K562 (cell line): ENCODE measurements around the gene BRD7. TPM values are rescaled to one million over a fixed set of nuclear protein-coding genes. Genes with fewer than 3 reads are reported as not detected.

Experiments used
- ATAC-seq: fragments of 200-7000 bp; cut with Tn5 transposase; 3 replicates; pipeline ENCODE4 v1.9.1; 2020; ENCODE audit warnings: moderate library complexity
- BruUV-seq: library from RNA; stranded (reverse); fragments of 400-500 nt; replicated peaks from 2 replicates; lab custom pipeline; 2021; lab: Mats Ljungman, UMichigan
- CTCF ChIA-PET: fragments of 300-600 bp; formaldehyde crosslinking; extraction: SDS; loops from one replicate; lab custom pipeline; 2021; ENCODE audit warnings: low intra/inter-chr PET ratio; lab: Yijun Ruan, JAX
- POLR2A ChIA-PET: fragments of 300-600, 350-650 bp; sonication (Branson Sonifier 250); formaldehyde crosslinking; extraction: SDS; loops from one replicate; lab custom pipeline; 2021; ENCODE audit warnings: antibody characterized with exemption, inconsistent platforms; lab: Yijun Ruan, JAX
- DNase-seq, 4 experiments: peaks; one replicate each; pipeline versions ENCODE4 v3.0.0 to v3.0.0-alpha.2; 2011 to 2018; ENCODE audit warnings: low spot score in 3 of 4, mixed read lengths in 3 of 4; ENCODE audit errors: extremely low read depth in 1 of 4
- FAIRE-seq: peaks from 2 replicates; lab custom pipeline; 2011; peaks lifted over from hg19 to GRCh38; lab: Jason Lieb, UNC
- H2AFZ ChIP-seq: 2 replicates; pipeline ENCODE4 v1.6.0; 2011; ENCODE audit warnings: low read depth, low read length, control low read depth, inconsistent platforms
- H3K27ac ChIP-seq: fragments of 200-600 bp; 3 replicates; pipeline ENCODE4 v1.8.0; 2011; ENCODE audit warnings: low read depth, mild to moderate bottlenecking, control low read depth, inconsistent platforms, low read length, moderate library complexity, mixed read lengths; ENCODE audit errors: extremely low read depth
- H3K27me3 ChIP-seq, 2 experiments: fragments of 300-600 bp in 1 of 2; 2 replicates in 1 of 2; 3 replicates in 1 of 2; pipeline versions ENCODE4 v1.6.0 to v1.8.0; 2011; ENCODE audit warnings: inconsistent platforms in 2 of 2, low read length in 2 of 2, mild to moderate bottlenecking in 1 of 2, mixed read lengths in 1 of 2, moderate library complexity in 1 of 2; ENCODE audit not compliant: control insufficient read depth in 2 of 2, insufficient read depth in 2 of 2
- H3K36me3 ChIP-seq: fragments of 300-600 bp; 3 replicates; pipeline ENCODE4 v1.8.0; 2011; ENCODE audit warnings: mild to moderate bottlenecking, low read length, inconsistent platforms; ENCODE audit not compliant: control insufficient read depth, insufficient read depth
- H3K4me1 ChIP-seq, 2 experiments: fragments of 200-600 bp in 1 of 2; replicated peaks in 1 of 2; 2 replicates in 1 of 2; 3 replicates in 1 of 2; pipeline versions ENCODE4 v1.5.1 to v1.8.0; 2011; ENCODE audit warnings: inconsistent platforms in 2 of 2, low read length in 2 of 2, mild to moderate bottlenecking in 1 of 2, mixed read lengths in 1 of 2, moderate library complexity in 1 of 2; ENCODE audit not compliant: control insufficient read depth in 2 of 2, insufficient read depth in 2 of 2
- H3K4me2 ChIP-seq: 2 replicates; pipeline ENCODE4 v1.6.1; 2011; ENCODE audit warnings: low read length, control low read depth, inconsistent platforms, mixed read lengths; ENCODE audit not compliant: insufficient read depth
- H3K4me3 ChIP-seq: fragments of 200-600 bp; sonication (generic), shearing (Covaris generic); 2 replicates; pipeline ENCODE4 v1.5.1; 2016; ENCODE audit warnings: control low read depth, inconsistent platforms
- H3K79me2 ChIP-seq: fragments of 200-600 bp; 3 replicates; pipeline ENCODE4 v1.8.0; 2011; ENCODE audit warnings: low read length, inconsistent platforms; ENCODE audit not compliant: control insufficient read depth, insufficient read depth
- H3K9ac ChIP-seq, 2 experiments: 2 replicates each; pipeline versions ENCODE4 v1.6.0 to v1.6.1; 2011; ENCODE audit warnings: low read depth in 2 of 2, low read length in 2 of 2, control low read depth in 1 of 2, inconsistent platforms in 1 of 2, mild to moderate bottlenecking in 1 of 2, mixed read lengths in 1 of 2; ENCODE audit not compliant: insufficient read depth in 1 of 2
- H3K9me1 ChIP-seq: one replicate; pipeline ENCODE4 v1.6.0; 2011; ENCODE audit warnings: inconsistent platforms, mild to moderate bottlenecking, low read length, moderate library complexity; ENCODE audit not compliant: control insufficient read depth, insufficient read depth
- H3K9me3 ChIP-seq: replicated peaks from 2 replicates; pipeline ENCODE4 v1.5.1; 2011; ENCODE audit warnings: low read depth, low read length, inconsistent platforms; ENCODE audit not compliant: control insufficient read depth, insufficient read depth
- H4K20me1 ChIP-seq: replicated peaks from 2 replicates; pipeline ENCODE4 v1.6.1; 2011; ENCODE audit warnings: low read length, inconsistent platforms, mixed read lengths; ENCODE audit not compliant: control insufficient read depth, insufficient read depth
- ARNT ChIP-seq, 2 experiments: fragments of 450-650 bp; IDR thresholded peaks; 2 replicates each; pipeline ENCODE4 v1.6.1; 2016; ENCODE audit warnings: mild to moderate bottlenecking in 1 of 2
- HINFP ChIP-seq: fragments of 450-650 bp; conservative IDR thresholded peaks from 2 replicates; pipeline ENCODE4 v1.6.1; 2016; ENCODE audit warnings: missing genetic modification characterization, low read depth, mild to moderate bottlenecking, control low read depth, missing compliant biosample characterization
- MAFF ChIP-seq: IDR thresholded peaks from 2 replicates; pipeline ENCODE4 v1.6.1; 2012; ENCODE audit warnings: low read length, improper control_type of control experiment
- RBM39 ChIP-seq: fragments of 200-400 bp; formaldehyde crosslinking; optimal IDR thresholded peaks from 2 replicates; pipeline ENCODE3; 2018; ENCODE audit warnings: low read depth, low read length
- SMAD4 ChIP-seq: fragments of 250-450 bp; sonication (Bioruptor Pico); conservative IDR thresholded peaks from 2 replicates; pipeline ENCODE4 v1.8.0; 2021; ENCODE audit warnings: inconsistent platforms, mild to moderate bottlenecking, moderate library complexity
- YY1 ChIP-seq, 3 experiments: IDR thresholded peaks; 2 replicates each; pipeline ENCODE4 v1.6.1; 2011; ENCODE audit warnings: low read length in 2 of 3, mild to moderate bottlenecking in 2 of 3, moderate library complexity in 2 of 3, borderline replicate concordance in 1 of 3, control low read depth in 1 of 3, low read depth in 1 of 3; ENCODE audit not compliant: insufficient read depth in 3 of 3, insufficient replicate concordance in 2 of 3, control insufficient read depth in 1 of 3, insufficient read length in 1 of 3; ENCODE audit errors: extremely low read depth in 1 of 3
- ZSCAN29 ChIP-seq: fragments of 450-650 bp; IDR thresholded peaks from 2 replicates; pipeline ENCODE4 v1.6.1; 2017
- WGBS: fragments of 100-300 bp; shearing (Covaris generic); methylation state at CpG from one replicate; pipeline ENCODE4 v1.1.6; 2016; ENCODE audit warnings: low coverage, mixed read lengths; ENCODE audit not compliant: insufficient coverage; ENCODE audit errors: missing lambda C conversion rate; 5-methylcytosine and 5-hydroxymethylcytosine counted together
- in situ Hi-C: fragments of 300-500 bp; cut with MboI; formaldehyde crosslinking; loops from 4 replicates; pipeline ENCODE4 v1.15.0; 2018; ENCODE audit warnings: inconsistent platforms, mixed read lengths
- intact Hi-C: fragments of 100-400 bp; cut with micrococcal nuclease; formaldehyde crosslinking; loops from 2 replicates; pipeline ENCODE4 v1.14.2; 2022
- polyA plus RNA-seq, 8 experiments: library from polyadenylated mRNA; depleted of rRNA in 4 of 8; stranded (reverse) in 5 of 8; unstranded in 3 of 8; fragments of >200 nt; fragmentation: Nextera tagmentation in 2 of 8; fragmentation: Illumina TruSeq in 1 of 8; extraction: Ambion mirVana in 2 of 8; extraction: Trizol in 1 of 8; gene quantifications; 2 replicates each; pipeline versions ENCODE4 v1.2.1 to v1.2.3, GENCODE V29; 2011 to 2014; ENCODE audit warnings: inconsistent platforms in 1 of 8, missing spikeins in 1 of 8
- total RNA-seq, 7 experiments: library from RNA; depleted of rRNA in 6 of 7; stranded (reverse); fragments of >200 nt in 6 of 7; fragmentation: Illumina TruSeq in 2 of 7; extraction: Trizol in 2 of 7; gene quantifications; 2 replicates each; pipeline versions ENCODE4 v1.2.1 to v1.2.3, GENCODE V29; 2011 to 2021; ENCODE audit warnings: low replicate concordance in 1 of 7
- TF ChIP-seq, protein P1 (sequence below), 2 experiments: fragments of 450-650 bp; formaldehyde crosslinking in 1 of 2; IDR thresholded peaks; 2 replicates each; pipeline versions ENCODE4 v1.4.0 to v1.6.1; 2014 to 2020; ENCODE audit warnings: mild to moderate bottlenecking in 2 of 2, borderline replicate concordance in 1 of 2, low read depth in 1 of 2
- TF ChIP-seq, protein P2 (sequence below): fragments of 250-450 bp; sonication (Bioruptor Pico); IDR thresholded peaks from 2 replicates; pipeline ENCODE4 v1.4.0; 2020; ENCODE audit warnings: mild to moderate bottlenecking, moderate library complexity

BRD7 gene
- total and polyA plus RNA-seq, 9 of the 15 experiments (the other 6 are each of a cell fraction or from before 2014, with no cell fraction given), result 20.6 to 101 (median 68.7) TPM

- H3K4me3 ChIP-seq, result peak overlapping the region; percentile 54
- peaks cover 63 to 87% of the 10 kb centered on the region in 2 experiments for H3K4me1 ChIP-seq
- DNase-seq (no peak), ATAC-seq (peak; percentile 3), FAIRE-seq (no peak)
- intact Hi-C loops, result no loop called here
- peak overlapping the region; percentile 84 for H3K4me2 ChIP-seq
- BruUV-seq, result no TSS peak
- CTCF ChIA-PET, result interaction anchor here (0.6 kb wide), 1 partner anchor 53 kb away, joined by 3 read pairs; no protein-coding TSS in a partner anchor
- no peaks in the 10 kb centered on the region for H3K9me1 ChIP-seq
- H3K27me3 ChIP-seq, result no peaks in the 10 kb centered on the region
- in situ Hi-C loops, result loop anchor here (25.0 kb wide), 1 partner anchor 1655 kb away; the partner anchor contains the start of gene N4BP1
- 3% methylated on average over 7 of the region's 8 CpGs for WGBS
- POLR2A ChIA-PET, result interaction anchor here (0.6 to 2.8 kb wide), 5 partner anchors 11 to 27 kb away, joined by 3 to 13 read pairs (median 5); no protein-coding TSS in a partner anchor
- 0 out of 2 replicates have a peak, but pooled peaks cover 1% of the 10 kb centered on the region for H4K20me1 ChIP-seq
- H3K9ac ChIP-seq, result peak overlapping the region; percentile 83 to 95
- peak overlapping the region; percentile 91 for H3K27ac ChIP-seq
- peaks cover 98% of the 10 kb centered on the region for H3K79me2 ChIP-seq
- no peaks in the 10 kb centered on the region for H3K9me3 ChIP-seq
- peaks cover 28% of the 10 kb centered on the region; the same call in 2 of the 3 replicates for H3K36me3 ChIP-seq
- H2AFZ ChIP-seq, result peak overlapping the region; percentile 11; the same call in 1 of the 2 replicates
- TF ChIP-seq MAFF, result no peak
- no peak for TF ChIP-seq SMAD4 (CRISPR knock-in tag)
- TF ChIP-seq, protein P1, sequence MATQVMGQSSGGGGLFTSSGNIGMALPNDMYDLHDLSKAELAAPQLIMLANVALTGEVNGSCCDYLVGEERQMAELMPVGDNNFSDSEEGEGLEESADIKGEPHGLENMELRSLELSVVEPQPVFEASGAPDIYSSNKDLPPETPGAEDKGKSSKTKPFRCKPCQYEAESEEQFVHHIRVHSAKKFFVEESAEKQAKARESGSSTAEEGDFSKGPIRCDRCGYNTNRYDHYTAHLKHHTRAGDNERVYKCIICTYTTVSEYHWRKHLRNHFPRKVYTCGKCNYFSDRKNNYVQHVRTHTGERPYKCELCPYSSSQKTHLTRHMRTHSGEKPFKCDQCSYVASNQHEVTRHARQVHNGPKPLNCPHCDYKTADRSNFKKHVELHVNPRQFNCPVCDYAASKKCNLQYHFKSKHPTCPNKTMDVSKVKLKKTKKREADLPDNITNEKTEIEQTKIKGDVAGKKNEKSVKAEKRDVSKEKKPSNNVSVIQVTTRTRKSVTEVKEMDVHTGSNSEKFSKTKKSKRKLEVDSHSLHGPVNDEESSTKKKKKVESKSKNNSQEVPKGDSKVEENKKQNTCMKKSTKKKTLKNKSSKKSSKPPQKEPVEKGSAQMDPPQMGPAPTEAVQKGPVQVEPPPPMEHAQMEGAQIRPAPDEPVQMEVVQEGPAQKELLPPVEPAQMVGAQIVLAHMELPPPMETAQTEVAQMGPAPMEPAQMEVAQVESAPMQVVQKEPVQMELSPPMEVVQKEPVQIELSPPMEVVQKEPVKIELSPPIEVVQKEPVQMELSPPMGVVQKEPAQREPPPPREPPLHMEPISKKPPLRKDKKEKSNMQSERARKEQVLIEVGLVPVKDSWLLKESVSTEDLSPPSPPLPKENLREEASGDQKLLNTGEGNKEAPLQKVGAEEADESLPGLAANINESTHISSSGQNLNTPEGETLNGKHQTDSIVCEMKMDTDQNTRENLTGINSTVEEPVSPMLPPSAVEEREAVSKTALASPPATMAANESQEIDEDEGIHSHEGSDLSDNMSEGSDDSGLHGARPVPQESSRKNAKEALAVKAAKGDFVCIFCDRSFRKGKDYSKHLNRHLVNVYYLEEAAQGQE (IDR thresholded peaks at IDR 0.05; ENCODE audit: borderline replicate concordance), result peak; percentile 10; the same call in 1 of the 2 replicates
- TF ChIP-seq, protein P1 (CRISPR knock-in tag; IDR thresholded peaks at IDR 0.05; ENCODE audit: low read depth), result no peak
- TF ChIP-seq, protein P2, sequence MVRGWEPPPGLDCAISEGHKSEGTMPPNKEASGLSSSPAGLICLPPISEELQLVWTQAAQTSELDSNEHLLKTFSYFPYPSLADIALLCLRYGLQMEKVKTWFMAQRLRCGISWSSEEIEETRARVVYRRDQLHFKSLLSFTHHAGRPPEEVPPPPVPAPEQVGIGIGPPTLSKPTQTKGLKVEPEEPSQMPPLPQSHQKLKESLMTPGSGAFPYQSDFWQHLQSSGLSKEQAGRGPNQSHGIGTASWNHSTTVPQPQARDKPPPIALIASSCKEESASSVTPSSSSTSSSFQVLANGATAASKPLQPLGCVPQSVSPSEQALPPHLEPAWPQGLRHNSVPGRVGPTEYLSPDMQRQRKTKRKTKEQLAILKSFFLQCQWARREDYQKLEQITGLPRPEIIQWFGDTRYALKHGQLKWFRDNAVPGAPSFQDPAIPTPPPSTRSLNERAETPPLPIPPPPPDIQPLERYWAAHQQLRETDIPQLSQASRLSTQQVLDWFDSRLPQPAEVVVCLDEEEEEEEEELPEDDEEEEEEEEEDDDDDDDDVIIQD (CRISPR knock-in tag), result no peak
- no peak for TF ChIP-seq HINFP (tag)
- no peak for TF ChIP-seq RBM39
- no peak for TF ChIP-seq ZSCAN29
- TF ChIP-seq ARNT (IDR thresholded peaks at IDR 0.05), result peak in 1 of 2 experiments; percentile 72; a peak in 1 of 4 replicates
- TF ChIP-seq YY1 (IDR thresholded peaks at IDR 0.05; ENCODE audit: borderline replicate concordance in 1 of 3, control insufficient read depth in 1 of 3, extremely low read depth in 1 of 3, insufficient read depth in 3 of 3, insufficient read length in 1 of 3, insufficient replicate concordance in 2 of 3, low read depth in 1 of 3, low read length in 2 of 3), result peak in 1 of 3 experiments; percentile 74
Measured at GRCh38 chr16:50267151-50267631, 101.6 kb downstream of the BRD7 start.
